Psoas muscle (tissue), 8 donors: ENCODE data around the gene NBEA. TPM values are rescaled to one million over a fixed set of nuclear protein-coding genes. Genes with fewer than 3 reads are reported as not detected.
"Not testable (repeated sequence)": the region's sequence is repeated elsewhere in the genome, so short reads cannot be mapped to it uniquely, and the experiment has no call there.

ENCODE experiments used
- ATAC-seq, 4 donors: fragments of 200-7000 bp; cut with Tn5 transposase; one replicate each; pipeline ENCODE4 v1.9.1; 2020; ENCODE audit warnings: moderate library complexity in 3 of 4, mild to moderate bottlenecking in 2 of 4
- DNase-seq, 2 donors: peaks; one replicate each; pipeline ENCODE4 v3.0.0-alpha.2; 2020
- H3K27ac ChIP-seq: fragments of 200-600 bp; one replicate; pipeline ENCODE4 v1.8.0; 2022
- H3K27me3 ChIP-seq, 3 donors: fragments of 200-600 bp in 1 of 3; one replicate each; pipeline versions ENCODE4 v1.6.1 to v1.8.0; 2013 to 2022; ENCODE audit warnings: low read length in 2 of 3, mild to moderate bottlenecking in 2 of 3, moderate library complexity in 1 of 3; ENCODE audit not compliant: insufficient read depth in 3 of 3
- H3K36me3 ChIP-seq, 2 donors: fragments of 200-600 bp in 1 of 2; one replicate each; pipeline versions ENCODE4 v1.6.1 to v1.8.0; 2013 to 2022; ENCODE audit warnings: low read depth in 1 of 2, mild to moderate bottlenecking in 1 of 2, moderate library complexity in 1 of 2; ENCODE audit not compliant: insufficient read depth in 1 of 2
- H3K4me1 ChIP-seq: fragments of 200-600 bp; one replicate; pipeline ENCODE4 v1.8.0; 2022
- H3K4me3 ChIP-seq: fragments of 200-600 bp; one replicate; pipeline ENCODE4 v1.8.0; 2022; ENCODE audit warnings: mild to moderate bottlenecking
- H3K9me3 ChIP-seq: fragments of 200-600 bp; one replicate; pipeline ENCODE4 v1.8.0; 2022
- WGBS, 3 donors: extraction: QIAGEN DNeasy Blood & Tissue Kit; methylation state at CpG; one replicate each; pipeline versions ENCODE4 v1.1.6 to v1.1.7; 2013; 5-methylcytosine and 5-hydroxymethylcytosine counted together
- intact Hi-C, 2 donors: fragments of 100-400 bp; cut with DNase I; formaldehyde crosslinking; loops; one replicate each; pipeline versions ENCODE4 v1.11.0 to v1.14.2; 2022
- polyA plus RNA-seq, 3 donors: library from polyadenylated mRNA; stranded (reverse); fragments of 200-250 nt; gene quantifications; one replicate each; pipeline ENCODE4 v1.2.3, GENCODE V29; 2013
- total RNA-seq, 4 donors: library from RNA; stranded (reverse); fragmentation: NEBNext Ultra II Directional in 2 of 4; extraction: Animal tissue kit (Norgen Biotek cat#: 25700) in 2 of 4; gene quantifications; one replicate each; pipeline versions ENCODE4 v1.2.1 to v1.2.4, GENCODE V29; 2021 to 2023
- TF ChIP-seq, protein P1 (sequence below): fragments of 200-600 bp; IDR thresholded peaks from one replicate; pipeline ENCODE4 v1.8.0; 2022; ENCODE audit warnings: antibody characterized with exemption
- donor health status: healthy with polysubstance abuse.
- donor health status: DM: no; HTN: no; CAD: no; lungs with moderate emphysema.
- donor health status: Bipolar disorder and iron deficiency.
- donor health status: healthy.
- donor health status: DM: yes; HTN: yes; CAD: no.
- donor health status: DM: no; HTN: no; CAD: no.
- donor health status: DM: no; HTN: no; CAD: no.
- donor health status: DM: yes; HTN: yes; CAD: no.

NBEA gene
- total and polyA plus RNA-seq, 7 donors = 0.99 to 5.3 (median 1.5) TPM

DNA sequence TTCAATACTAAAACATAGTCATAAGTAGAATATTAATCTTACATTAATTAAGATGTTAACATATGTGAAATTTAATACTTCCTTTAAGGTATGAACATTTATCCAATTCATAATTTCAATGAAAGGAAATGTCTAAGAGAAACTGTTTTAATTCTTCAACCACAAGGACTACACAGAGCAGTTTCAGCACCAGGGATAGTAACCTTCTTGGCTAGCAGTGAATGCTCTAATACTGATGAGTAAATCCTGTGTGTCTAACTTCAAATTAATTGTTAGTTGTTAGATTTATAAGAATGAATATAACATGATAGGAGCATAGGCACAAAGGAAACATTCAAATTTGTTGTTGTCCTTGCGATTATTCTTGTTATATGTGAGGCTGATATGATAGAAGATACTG, 15.6 kb upstream of the NBEA start:
- DNase-seq (no peak), ATAC-seq (no peak)
- no peak overlapping the region for H3K4me3 ChIP-seq
- H3K27me3 ChIP-seq = peaks cover 0 to 2% (median 0%) of the 10 kb centered on the region in 3 donors
- no peaks in the 10 kb centered on the region for H3K4me1 ChIP-seq
- intact Hi-C loops = no loop called here
- H3K9me3 ChIP-seq = no peaks in the 10 kb centered on the region
- no peak overlapping the region for H3K27ac ChIP-seq
- 76 to 91% (median 84%) methylated on average over 1 of the region's 1 CpG for WGBS, 3 donors
- TF ChIP-seq, protein P1, sequence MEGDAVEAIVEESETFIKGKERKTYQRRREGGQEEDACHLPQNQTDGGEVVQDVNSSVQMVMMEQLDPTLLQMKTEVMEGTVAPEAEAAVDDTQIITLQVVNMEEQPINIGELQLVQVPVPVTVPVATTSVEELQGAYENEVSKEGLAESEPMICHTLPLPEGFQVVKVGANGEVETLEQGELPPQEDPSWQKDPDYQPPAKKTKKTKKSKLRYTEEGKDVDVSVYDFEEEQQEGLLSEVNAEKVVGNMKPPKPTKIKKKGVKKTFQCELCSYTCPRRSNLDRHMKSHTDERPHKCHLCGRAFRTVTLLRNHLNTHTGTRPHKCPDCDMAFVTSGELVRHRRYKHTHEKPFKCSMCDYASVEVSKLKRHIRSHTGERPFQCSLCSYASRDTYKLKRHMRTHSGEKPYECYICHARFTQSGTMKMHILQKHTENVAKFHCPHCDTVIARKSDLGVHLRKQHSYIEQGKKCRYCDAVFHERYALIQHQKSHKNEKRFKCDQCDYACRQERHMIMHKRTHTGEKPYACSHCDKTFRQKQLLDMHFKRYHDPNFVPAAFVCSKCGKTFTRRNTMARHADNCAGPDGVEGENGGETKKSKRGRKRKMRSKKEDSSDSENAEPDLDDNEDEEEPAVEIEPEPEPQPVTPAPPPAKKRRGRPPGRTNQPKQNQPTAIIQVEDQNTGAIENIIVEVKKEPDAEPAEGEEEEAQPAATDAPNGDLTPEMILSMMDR = no peak
- H3K36me3 ChIP-seq = no peaks in the 10 kb centered on the region

DNA sequence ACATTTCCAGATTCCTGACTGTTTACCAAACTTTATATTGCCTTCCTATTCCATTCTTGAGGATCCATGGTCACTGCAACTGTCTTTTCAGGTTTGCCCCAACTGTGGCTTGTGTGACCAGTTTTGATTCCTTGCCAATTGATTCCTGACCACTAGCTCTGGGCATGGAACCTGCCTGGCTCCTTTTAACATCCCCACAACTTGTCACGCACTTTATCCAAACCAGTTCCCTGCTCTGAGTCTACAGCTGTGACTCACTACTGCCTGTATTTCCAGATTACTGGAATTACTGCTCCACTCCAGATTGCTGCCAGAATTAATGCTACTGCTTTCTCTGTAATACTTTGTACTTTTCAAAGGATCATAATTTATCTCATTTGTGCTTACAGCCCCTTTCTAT, 13.4 kb upstream of the NBEA start:
- H3K27me3 ChIP-seq, H3K27ac ChIP-seq, H3K9me3 ChIP-seq, H3K4me1 ChIP-seq, intact Hi-C loops, H3K4me3 ChIP-seq, DNase-seq, H3K36me3 ChIP-seq, ATAC-seq: not testable (repeated sequence)
- 54 to 79% (median 64%) methylated on average over 1 of the region's 1 CpG for WGBS, 3 donors

DNA sequence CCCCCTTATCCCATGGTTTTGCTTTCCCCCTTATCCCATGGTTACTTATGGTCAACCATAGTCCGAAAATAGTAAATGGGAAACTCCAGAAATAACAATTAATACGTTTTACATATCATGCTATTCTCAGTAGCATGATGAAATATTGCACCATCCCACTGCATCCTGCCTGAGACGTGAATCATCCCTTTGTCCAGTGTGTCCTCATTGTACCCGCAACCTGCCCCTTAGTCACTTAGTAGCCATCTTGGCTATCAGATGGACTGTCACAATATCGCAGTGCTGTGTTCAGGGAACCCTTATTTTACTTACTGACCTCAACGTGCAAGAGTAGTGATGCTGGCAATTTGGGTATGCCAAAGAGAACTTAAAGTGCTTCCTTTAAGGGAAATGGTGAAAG, 10.5 kb upstream of the NBEA start:
- H3K4me1 ChIP-seq = no peaks in the 10 kb centered on the region
- H3K4me3 ChIP-seq = no peak overlapping the region
- H3K27me3 ChIP-seq = no peaks in the 10 kb centered on the region
- no peaks in the 10 kb centered on the region for H3K9me3 ChIP-seq
- TF ChIP-seq, protein P1 = no peak
- ATAC-seq = peak in 3 of 4 donors; percentile 54 to 73 (median 55)
- intact Hi-C loops = no loop called here
- 60 to 72% (median 72%) methylated on average over 6 of the region's 6 CpGs for WGBS, 3 donors
- no peak for DNase-seq
- no peak overlapping the region for H3K27ac ChIP-seq
- no peaks in the 10 kb centered on the region for H3K36me3 ChIP-seq

DNA sequence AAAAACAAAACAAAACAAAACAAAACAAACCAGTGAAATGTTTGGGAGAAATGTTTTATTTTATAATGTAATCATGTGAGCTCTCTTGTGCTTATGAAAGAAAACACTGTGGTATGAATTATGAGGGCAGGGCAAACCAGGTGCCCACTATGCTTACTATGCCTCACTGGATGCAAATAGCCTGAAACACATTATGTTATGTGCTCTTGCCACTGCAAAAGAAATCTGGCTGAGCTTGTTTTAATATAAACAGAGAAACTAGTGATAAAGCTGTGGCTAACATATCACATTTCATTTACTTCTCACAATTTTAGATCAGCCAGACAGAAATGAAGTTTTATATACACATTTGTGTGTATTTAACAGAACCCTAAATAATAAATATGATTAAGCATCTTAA, 8.7 kb upstream of the NBEA start:
- Histone ChIP-seq H3K4me1 (no peaks in the 10 kb centered on the region), H3K4me3 (no peak overlapping the region), H3K27ac (no peak overlapping the region), H3K27me3 (no peaks in the 10 kb centered on the region), H3K36me3 (no peaks in the 10 kb centered on the region), H3K9me3 (no peaks in the 10 kb centered on the region)
- TF ChIP-seq, protein P1 = no peak
- ATAC-seq = no peak
- intact Hi-C loops = no loop called here
- no peak for DNase-seq

DNA sequence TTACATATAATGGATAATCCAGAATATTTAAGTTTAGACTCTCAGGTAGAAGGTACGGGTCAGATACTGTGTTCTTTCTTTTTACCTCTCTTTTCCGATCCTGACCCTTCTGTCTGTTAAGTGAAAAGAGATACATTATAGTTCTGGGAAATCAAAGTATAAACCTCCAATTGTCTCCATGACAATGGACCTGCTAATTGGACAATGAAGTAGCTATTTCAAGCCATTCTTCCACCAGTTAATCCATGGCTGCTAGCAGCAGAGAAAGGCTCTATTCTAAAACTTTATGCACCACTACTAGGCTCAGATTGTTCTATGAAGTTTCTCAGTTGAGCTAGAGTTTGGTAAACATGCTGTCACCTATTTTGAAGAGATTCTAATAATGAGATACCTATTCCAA, 8.3 kb upstream of the NBEA start:
- intact Hi-C loops = no loop called here
- WGBS, 3 donors = 89 to 93% (median 91%) methylated on average over 2 of the region's 2 CpGs

More for the DNA sequence above, 8.3 kb upstream of the NBEA start:
- Histone ChIP-seq H3K4me1 (no peaks in the 10 kb centered on the region), H3K4me3 (no peak overlapping the region), H3K9me3 (no peaks in the 10 kb centered on the region), H3K27me3 (no peaks in the 10 kb centered on the region), H3K27ac (no peak overlapping the region), H3K36me3 (no peaks in the 10 kb centered on the region)
- ATAC-seq (no peak), DNase-seq (no peak)
- TF ChIP-seq, protein P1 = no peak
